GM21576 (cell line): ENCODE results near the gene WDR13.
"Not testable (repeated sequence)": the region's sequence is repeated elsewhere in the genome, so short reads cannot be mapped to it uniquely, and the experiment has no call there.

Experiments
- ATAC-seq: cut with Tn5 transposase; IDR thresholded peaks from one replicate; pipeline ENCODE4 v1.9.1; 2021; ENCODE audit warnings: mild to moderate bottlenecking, moderate library complexity; ENCODE audit not compliant: unreplicated experiment

WDR13 gene

GRCh38 chrX:48652055-48652579, 54.8 kb downstream of the WDR13 start:
- not testable (repeated sequence) for ATAC-seq

- ATAC-seq: not testable (repeated sequence)
Measured at GRCh38 chrX:48654746-48655145, 57.5 kb downstream of the WDR13 start.
